ENCODE data around the gene RTP3. TPM values are rescaled to one million over a fixed set of nuclear protein-coding genes. Genes with fewer than 3 reads are reported as not detected.
A peak's percentile ranks its signal among the peaks of the same experiment; 100 is the strongest.

RTP3 gene
- polyA plus RNA-seq, 1 donor from 2014 or later, result not detected

DNA sequence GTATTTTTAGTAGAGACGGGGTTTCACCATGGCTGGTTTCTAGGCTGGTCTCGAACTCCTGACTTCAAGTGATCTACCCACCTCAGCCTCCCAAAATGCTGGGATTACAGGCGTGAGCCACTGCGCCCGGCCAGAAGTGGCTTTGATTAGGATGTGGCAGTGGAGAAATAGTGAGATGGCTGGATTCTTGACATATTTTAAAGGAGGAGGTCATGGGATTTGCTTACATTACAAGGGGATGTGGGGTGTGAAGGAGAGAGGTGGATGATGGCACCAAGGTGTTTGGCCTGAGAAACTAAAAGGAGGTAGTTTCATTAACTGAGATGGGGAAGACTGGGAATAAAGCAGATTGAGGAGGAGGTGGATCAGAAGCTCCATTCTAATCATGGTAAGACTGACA is 18.1 kb upstream of the RTP3 start:
- Mint-ChIP-seq H3K36me3 (peaks cover 2% of the 10 kb centered on the region), H3K4me1 (no peaks in the 10 kb centered on the region), H3K9me3 (peaks cover 5 to 9% (median 8%) of the 10 kb centered on the region in 3 donors), H3K27ac (no peak overlapping the region), H3K27me3 (peaks cover 15% of the 10 kb centered on the region), H3K4me3 (no peak overlapping the region)

GRCh38 chr3:46480491-46481195 is 17.1 kb upstream of the RTP3 start:
- Mint-ChIP-seq H3K27ac (no peak overlapping the region), H3K36me3 (peaks cover 2% of the 10 kb centered on the region), H3K9me3 (peaks cover 0 to under 1% (median 0%) of the 10 kb centered on the region in 3 donors), H3K4me1 (no peaks in the 10 kb centered on the region), H3K27me3 (peaks cover 15% of the 10 kb centered on the region), H3K4me3 (no peak overlapping the region)

GRCh38 chr3:46481636-46482035 is 16.1 kb upstream of the RTP3 start:
- Mint-ChIP-seq H3K4me3 (no peak overlapping the region), H3K9me3 (no peaks in the 10 kb centered on the region), H3K27ac (no peak overlapping the region), H3K4me1 (no peaks in the 10 kb centered on the region), H3K27me3 (peaks cover 15% of the 10 kb centered on the region), H3K36me3 (peaks cover 2% of the 10 kb centered on the region)

GRCh38 chr3:46482632-46483350 is 15.0 kb upstream of the RTP3 start:
- no peaks in the 10 kb centered on the region for H3K9me3 Mint-ChIP-seq
- no peaks in the 10 kb centered on the region for H3K4me1 Mint-ChIP-seq
- peaks cover 15% of the 10 kb centered on the region for H3K27me3 Mint-ChIP-seq
- H3K36me3 Mint-ChIP-seq, result no peaks in the 10 kb centered on the region
- no peak overlapping the region for H3K4me3 Mint-ChIP-seq
- H3K27ac Mint-ChIP-seq, result no peak overlapping the region

DNA sequence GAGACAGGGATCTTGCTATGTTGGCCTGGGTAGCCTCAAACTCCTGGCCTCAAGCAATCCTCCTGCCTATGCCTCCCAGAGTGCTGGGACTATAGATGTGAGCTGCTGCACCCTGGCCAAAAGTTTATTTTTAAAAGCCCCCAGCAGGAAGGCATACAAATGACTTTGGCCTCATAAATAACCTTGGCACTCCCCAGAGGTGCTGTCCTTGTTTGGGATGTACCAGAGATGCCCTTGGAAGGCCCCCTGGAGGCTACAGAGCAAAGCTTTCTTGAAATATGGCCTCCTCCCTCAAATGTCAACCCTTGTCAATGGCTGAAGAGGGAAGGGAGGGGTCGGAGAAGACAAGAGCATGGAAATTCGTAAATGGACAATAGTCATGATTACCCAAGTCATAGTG is 14.0 kb upstream of the RTP3 start:
- Mint-ChIP-seq H3K4me3 (no peak overlapping the region), H3K9me3 (no peaks in the 10 kb centered on the region), H3K27ac (peak overlapping the region in 1 of 3 donors; percentile 35), H3K36me3 (no peaks in the 10 kb centered on the region), H3K4me1 (peaks cover 3 to 4% (median 4%) of the 10 kb centered on the region in 3 donors), H3K27me3 (peaks cover 10% of the 10 kb centered on the region)

DNA sequence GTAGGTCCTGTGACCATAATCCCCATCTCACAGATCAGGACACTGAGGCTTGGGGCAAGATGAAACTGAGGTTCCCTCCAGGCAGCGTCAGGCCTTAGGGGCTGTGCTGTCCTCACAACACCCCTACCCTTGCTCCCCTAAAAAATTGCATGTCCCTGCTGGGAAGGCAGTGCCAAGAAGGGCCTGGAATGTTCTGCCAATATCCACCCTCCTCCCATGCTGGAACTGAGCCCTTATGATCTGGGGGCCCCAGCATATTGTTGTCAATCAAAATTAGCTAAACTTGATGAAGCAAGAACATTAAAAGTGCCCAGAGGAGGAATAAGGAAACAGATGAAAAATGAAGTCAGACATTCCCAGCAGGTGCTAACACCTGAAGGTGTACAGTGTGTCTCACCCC is 13.4 kb upstream of the RTP3 start:
- no peaks in the 10 kb centered on the region for H3K36me3 Mint-ChIP-seq
- peak overlapping the region in 1 of 3 donors; percentile 35 for H3K27ac Mint-ChIP-seq
- H3K4me1 Mint-ChIP-seq, result peaks cover 6 to 8% (median 7%) of the 10 kb centered on the region in 3 donors
- H3K4me3 Mint-ChIP-seq, result no peak overlapping the region
- no peaks in the 10 kb centered on the region for H3K9me3 Mint-ChIP-seq
- peaks cover 7% of the 10 kb centered on the region for H3K27me3 Mint-ChIP-seq

- H3K4me1 Mint-ChIP-seq, result peaks cover 6 to 8% (median 7%) of the 10 kb centered on the region in 3 donors
- H3K27me3 Mint-ChIP-seq, result peaks cover 4% of the 10 kb centered on the region
- no peak overlapping the region for H3K4me3 Mint-ChIP-seq
- H3K36me3 Mint-ChIP-seq, result no peaks in the 10 kb centered on the region
- no peaks in the 10 kb centered on the region for H3K9me3 Mint-ChIP-seq
- no peak overlapping the region for H3K27ac Mint-ChIP-seq
Observed at GRCh38 chr3:46484911-46485778, 12.6 kb upstream of the RTP3 start.

- H3K27ac Mint-ChIP-seq, result peak overlapping the region in 1 of 3 donors; percentile 5
- no peaks in the 10 kb centered on the region for H3K36me3 Mint-ChIP-seq
- H3K4me1 Mint-ChIP-seq, result peaks cover 6 to 8% (median 7%) of the 10 kb centered on the region in 3 donors
- H3K4me3 Mint-ChIP-seq, result no peak overlapping the region
- no peaks in the 10 kb centered on the region for H3K9me3 Mint-ChIP-seq
- peaks cover 4% of the 10 kb centered on the region for H3K27me3 Mint-ChIP-seq
Observed at GRCh38 chr3:46485779-46486175, 12.0 kb upstream of the RTP3 start.

DNA sequence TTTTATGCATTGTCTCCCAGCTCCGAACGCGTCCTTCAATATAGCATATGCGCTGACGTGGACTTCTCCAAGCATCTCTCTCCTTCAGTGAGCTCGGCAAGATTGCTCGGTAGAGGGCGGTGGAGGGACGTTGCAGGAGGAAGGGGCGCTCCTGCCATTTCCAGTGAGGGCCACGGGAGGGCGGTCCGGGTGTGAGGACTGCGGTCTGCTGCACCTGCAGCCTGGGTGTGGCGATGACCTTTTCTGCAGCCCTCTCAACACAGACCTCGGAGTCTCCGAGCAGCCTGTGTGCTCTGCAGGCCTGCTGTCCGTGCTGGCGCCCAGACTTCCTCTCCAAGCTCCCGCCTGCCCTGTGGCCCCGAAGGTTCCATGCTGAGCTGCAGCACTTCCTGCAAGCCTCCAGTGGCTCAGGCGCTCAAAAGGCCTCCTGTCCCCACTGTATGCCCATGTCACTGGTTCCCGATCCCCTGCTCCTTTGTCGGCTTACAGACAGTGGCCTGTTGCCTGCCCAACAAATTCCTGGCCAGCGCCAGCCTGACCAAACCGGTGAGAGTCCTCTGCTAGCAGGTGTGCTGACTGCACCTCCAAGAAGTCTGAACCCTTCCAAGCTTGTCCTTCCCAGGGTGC is 8.9 kb upstream of the RTP3 start:
- H3K4me3 Mint-ChIP-seq, result peak overlapping the region in 1 of 4 donors; percentile 69
- no peak overlapping the region for H3K27ac Mint-ChIP-seq
- H3K9me3 Mint-ChIP-seq, result no peaks in the 10 kb centered on the region
- no peaks in the 10 kb centered on the region for H3K36me3 Mint-ChIP-seq
- peaks cover 9 to 13% (median 9%) of the 10 kb centered on the region in 3 donors for H3K4me1 Mint-ChIP-seq
- H3K27me3 Mint-ChIP-seq, result no peaks in the 10 kb centered on the region

GRCh38 chr3:46489381-46489780 is 8.4 kb upstream of the RTP3 start:
- Mint-ChIP-seq H3K9me3 (no peaks in the 10 kb centered on the region), H3K4me1 (peaks cover 9 to 13% (median 9%) of the 10 kb centered on the region in 3 donors), H3K36me3 (no peaks in the 10 kb centered on the region), H3K27me3 (no peaks in the 10 kb centered on the region), H3K27ac (no peak overlapping the region), H3K4me3 (peak overlapping the region in 1 of 4 donors; percentile 69)

DNA sequence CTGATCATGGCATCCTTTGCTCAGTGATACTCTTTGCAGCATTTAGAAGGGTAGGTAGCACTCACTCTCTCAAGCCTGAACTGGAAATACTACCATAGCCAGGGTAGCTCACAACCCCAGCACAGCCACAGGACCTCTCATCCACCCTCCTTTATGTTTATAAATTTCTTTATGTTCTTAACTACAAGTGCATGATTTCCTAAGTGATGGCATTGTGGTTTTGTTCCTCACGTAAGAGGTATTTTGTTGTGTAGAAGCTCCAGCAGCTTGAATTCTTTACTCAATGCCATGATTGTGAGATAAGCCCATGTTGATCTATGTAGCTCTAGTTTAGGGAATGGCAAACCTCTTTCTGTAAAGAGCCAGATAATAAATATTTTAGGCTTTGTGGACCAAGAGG is 7.9 kb upstream of the RTP3 start:
- Mint-ChIP-seq H3K4me3 (no peak overlapping the region), H3K27me3 (no peaks in the 10 kb centered on the region), H3K27ac (no peak overlapping the region), H3K36me3 (no peaks in the 10 kb centered on the region), H3K4me1 (peaks cover 9 to 13% (median 9%) of the 10 kb centered on the region in 3 donors), H3K9me3 (no peaks in the 10 kb centered on the region)

GRCh38 chr3:46490338-46491084 is 7.3 kb upstream of the RTP3 start:
- H3K4me1 Mint-ChIP-seq, result peaks cover 9 to 13% (median 9%) of the 10 kb centered on the region in 3 donors
- no peaks in the 10 kb centered on the region for H3K9me3 Mint-ChIP-seq
- no peaks in the 10 kb centered on the region for H3K36me3 Mint-ChIP-seq
- H3K27ac Mint-ChIP-seq, result no peak overlapping the region
- no peak overlapping the region for H3K4me3 Mint-ChIP-seq
- H3K27me3 Mint-ChIP-seq, result no peaks in the 10 kb centered on the region

GRCh38 chr3:46491089-46492070 is 6.4 kb upstream of the RTP3 start:
- Mint-ChIP-seq H3K27me3 (no peaks in the 10 kb centered on the region), H3K4me3 (no peak overlapping the region), H3K36me3 (no peaks in the 10 kb centered on the region), H3K27ac (no peak overlapping the region), H3K9me3 (no peaks in the 10 kb centered on the region), H3K4me1 (peaks cover 9 to 18% (median 10%) of the 10 kb centered on the region in 3 donors)
